Transverse colon (tissue), 4 donors: ENCODE data around the gene MAMSTR.

ENCODE experiments used
- POLR2AphosphoS5 ChIP-seq, 3 donors: sonication (generic); formaldehyde crosslinking; IDR thresholded peaks; one replicate each; pipeline ENCODE4 v1.6.1; 2016; ENCODE audit warnings: antibody characterized with exemption in 3 of 3
- TF ChIP-seq, protein P1 (sequence below), 5 experiments: fragments of 200-600 bp in 3 of 5; fragments of 450-650 bp in 2 of 5; sonication (generic) in 3 of 5; IDR thresholded peaks; 1 replicate in 2 of 5; 2 replicates in 3 of 5; pipeline ENCODE4 v1.5.1; 2016 to 2017; ENCODE audit warnings: antibody characterized with exemption in 5 of 5, inconsistent platforms in 3 of 5, mild to moderate bottlenecking in 2 of 5, moderate library complexity in 1 of 5

DNA sequence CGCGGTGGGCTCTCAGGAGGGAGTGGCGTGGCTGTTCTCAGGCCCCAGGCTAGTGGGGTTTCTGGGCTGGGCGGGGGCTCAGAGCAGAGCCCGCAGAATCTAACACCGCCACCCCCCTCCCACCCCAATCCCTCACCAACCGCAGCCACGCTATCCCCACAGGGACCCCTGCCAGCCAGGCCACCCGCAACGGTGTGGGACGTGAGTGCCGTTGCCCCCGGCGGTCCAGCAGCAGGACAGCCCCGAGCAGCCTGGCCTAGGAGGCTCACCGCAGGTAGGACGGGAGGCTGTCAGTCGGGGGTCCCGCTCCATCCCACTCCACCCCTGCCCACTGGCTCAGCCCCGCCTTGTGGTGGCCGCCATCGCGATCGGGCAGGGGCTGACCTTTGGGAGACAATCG, 46.5 kb downstream of the MAMSTR start, which contains the start of gene NTN5:
- TF ChIP-seq, protein P1, sequence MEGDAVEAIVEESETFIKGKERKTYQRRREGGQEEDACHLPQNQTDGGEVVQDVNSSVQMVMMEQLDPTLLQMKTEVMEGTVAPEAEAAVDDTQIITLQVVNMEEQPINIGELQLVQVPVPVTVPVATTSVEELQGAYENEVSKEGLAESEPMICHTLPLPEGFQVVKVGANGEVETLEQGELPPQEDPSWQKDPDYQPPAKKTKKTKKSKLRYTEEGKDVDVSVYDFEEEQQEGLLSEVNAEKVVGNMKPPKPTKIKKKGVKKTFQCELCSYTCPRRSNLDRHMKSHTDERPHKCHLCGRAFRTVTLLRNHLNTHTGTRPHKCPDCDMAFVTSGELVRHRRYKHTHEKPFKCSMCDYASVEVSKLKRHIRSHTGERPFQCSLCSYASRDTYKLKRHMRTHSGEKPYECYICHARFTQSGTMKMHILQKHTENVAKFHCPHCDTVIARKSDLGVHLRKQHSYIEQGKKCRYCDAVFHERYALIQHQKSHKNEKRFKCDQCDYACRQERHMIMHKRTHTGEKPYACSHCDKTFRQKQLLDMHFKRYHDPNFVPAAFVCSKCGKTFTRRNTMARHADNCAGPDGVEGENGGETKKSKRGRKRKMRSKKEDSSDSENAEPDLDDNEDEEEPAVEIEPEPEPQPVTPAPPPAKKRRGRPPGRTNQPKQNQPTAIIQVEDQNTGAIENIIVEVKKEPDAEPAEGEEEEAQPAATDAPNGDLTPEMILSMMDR (IDR thresholded peaks at IDR 0.05): no peak
- no peak for TF ChIP-seq POLR2AphosphoS5 (IDR thresholded peaks at IDR 0.05)
